Right lobe of liver (tissue), 6 donors: ENCODE results near the gene CDK17. TPM values are rescaled to one million over a fixed set of nuclear protein-coding genes. Genes with fewer than 3 reads are reported as not detected.

ENCODE experiments used
- ATAC-seq, 4 donors: fragments of 200-7000 bp; cut with Tn5 transposase; one replicate each; pipeline ENCODE4 v1.9.1; 2020; ENCODE audit warnings: mild to moderate bottlenecking in 4 of 4, moderate library complexity in 4 of 4
- DNase-seq, 3 donors: peaks; one replicate each; pipeline ENCODE4 v3.0.0-alpha.2; 2020
- H3K27ac ChIP-seq, 3 donors: fragments of 200-600 bp; one replicate each; pipeline ENCODE4 v1.8.0; 2022
- H3K27me3 ChIP-seq, 2 donors: fragments of 200-600 bp; one replicate each; pipeline ENCODE4 v1.8.0; 2022
- H3K36me3 ChIP-seq, 4 donors: fragments of 200-600 bp; sonication (generic) in 1 of 4; one replicate each; pipeline versions ENCODE4 v1.5.1 to v1.8.0; 2017 to 2022; ENCODE audit warnings: control low read depth in 1 of 4
- H3K4me1 ChIP-seq, 4 donors: fragments of 200-600 bp; sonication (generic) in 1 of 4; one replicate each; pipeline versions ENCODE4 v1.5.1 to v1.8.0; 2017 to 2022; ENCODE audit warnings: control low read depth in 1 of 4
- H3K4me3 ChIP-seq, 3 donors: fragments of 200-600 bp; one replicate each; pipeline ENCODE4 v1.8.0; 2022
- H3K9me3 ChIP-seq, 4 donors: fragments of 200-600 bp; sonication (generic) in 1 of 4; one replicate each; pipeline versions ENCODE4 v1.5.1 to v1.8.0; 2017 to 2022; ENCODE audit warnings: control low read depth in 1 of 4
- CTCF ChIP-seq, 4 donors: fragments of 200-600 bp in 3 of 4; fragments of 450-650 bp in 1 of 4; IDR thresholded peaks; one replicate each; pipeline versions ENCODE4 v1.5.1 to v1.8.0; 2016 to 2022; ENCODE audit warnings: antibody characterized with exemption in 4 of 4, mild to moderate bottlenecking in 2 of 4
- POLR2A ChIP-seq: fragments of 450-650 bp; IDR thresholded peaks from one replicate; pipeline ENCODE4 v1.6.1; 2017; ENCODE audit warnings: antibody characterized with exemption, mild to moderate bottlenecking
- WGBS: methylation state at CpG from one replicate; pipeline ENCODE4 v1.1.6; 2018; ENCODE audit warnings: low coverage, low lambda C conversion rate; ENCODE audit not compliant: insufficient coverage; ENCODE audit errors: missing lambda C conversion rate; 5-methylcytosine and 5-hydroxymethylcytosine counted together
- intact Hi-C, 2 donors: fragments of 100-400 bp; cut with DNase I; formaldehyde crosslinking; loops; one replicate each; pipeline versions ENCODE4 v1.11.2 to v1.14.1; 2022
- total RNA-seq, 6 experiments: library from RNA; depleted of rRNA in 2 of 6; stranded (reverse); fragments of >200 nt in 2 of 6; fragmentation: NEBNext Ultra II Directional in 3 of 6; extraction: Animal tissue kit (Norgen Biotek cat#: 25700) in 3 of 6; gene quantifications; one replicate each; pipeline versions ENCODE4 v1.1.0 to v1.2.4, GENCODE V29; 2016 to 2023
- donor health status: DM: no; HTN: yes; CAD: no.
- donor health status: DM: no; HTN: no; CAD: no.
- donor health status: DM: no; HTN: no; CAD: no.
- donor health status: DM: no; HTN: yes; CAD: no.
- donor health status: DM: no; HTN: yes; CAD: no.

CDK17 gene
- total RNA-seq, 6 experiments from 2014 or later: 8.9 to 16.1 (median 13.7) TPM

DNA sequence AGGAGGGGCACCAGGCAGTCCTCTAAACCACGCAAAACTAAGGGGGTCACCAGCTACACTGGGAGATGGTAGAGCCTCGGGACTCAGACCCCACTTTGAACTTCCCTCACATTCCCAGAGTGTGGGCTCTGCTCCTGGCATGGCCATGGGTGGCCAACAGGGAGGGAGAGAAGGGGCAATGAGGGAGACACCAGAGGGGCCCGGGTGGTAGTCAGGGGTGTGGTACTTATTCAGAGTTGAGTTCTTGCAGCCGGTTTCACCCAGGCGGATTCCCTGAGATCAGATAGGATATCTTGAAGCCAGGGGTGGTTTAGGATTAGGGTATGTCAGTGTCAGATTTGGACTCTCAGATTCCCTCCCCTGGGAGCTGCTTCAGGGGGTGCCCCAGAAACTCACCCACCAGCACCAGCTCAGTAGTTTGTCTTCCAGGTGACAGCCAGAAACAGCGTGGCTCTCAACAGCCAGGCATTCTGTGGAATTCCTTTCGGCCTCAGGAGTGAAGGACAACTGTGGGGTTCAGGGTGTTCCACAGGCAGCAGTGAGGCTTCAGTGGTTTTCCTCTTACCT lies 150.0 kb downstream of the CDK17 start:
- Histone ChIP-seq H3K36me3 (peaks cover 0 to 7% (median 2%) of the 10 kb centered on the region in 4 donors), H3K4me3 (no peak overlapping the region), H3K4me1 (peaks cover 0 to 14% (median 7%) of the 10 kb centered on the region in 4 donors), H3K27me3 (no peaks in the 10 kb centered on the region), H3K9me3 (no peaks in the 10 kb centered on the region), H3K27ac (no peak overlapping the region)
- WGBS: 89% methylated on average over 3 of the region's 7 CpGs
- TF ChIP-seq CTCF (IDR thresholded peaks at IDR 0.05) (no peak), POLR2A (no peak)
- ATAC-seq (no peak), DNase-seq (no peak)
- intact Hi-C loops: no loop called here

DNA sequence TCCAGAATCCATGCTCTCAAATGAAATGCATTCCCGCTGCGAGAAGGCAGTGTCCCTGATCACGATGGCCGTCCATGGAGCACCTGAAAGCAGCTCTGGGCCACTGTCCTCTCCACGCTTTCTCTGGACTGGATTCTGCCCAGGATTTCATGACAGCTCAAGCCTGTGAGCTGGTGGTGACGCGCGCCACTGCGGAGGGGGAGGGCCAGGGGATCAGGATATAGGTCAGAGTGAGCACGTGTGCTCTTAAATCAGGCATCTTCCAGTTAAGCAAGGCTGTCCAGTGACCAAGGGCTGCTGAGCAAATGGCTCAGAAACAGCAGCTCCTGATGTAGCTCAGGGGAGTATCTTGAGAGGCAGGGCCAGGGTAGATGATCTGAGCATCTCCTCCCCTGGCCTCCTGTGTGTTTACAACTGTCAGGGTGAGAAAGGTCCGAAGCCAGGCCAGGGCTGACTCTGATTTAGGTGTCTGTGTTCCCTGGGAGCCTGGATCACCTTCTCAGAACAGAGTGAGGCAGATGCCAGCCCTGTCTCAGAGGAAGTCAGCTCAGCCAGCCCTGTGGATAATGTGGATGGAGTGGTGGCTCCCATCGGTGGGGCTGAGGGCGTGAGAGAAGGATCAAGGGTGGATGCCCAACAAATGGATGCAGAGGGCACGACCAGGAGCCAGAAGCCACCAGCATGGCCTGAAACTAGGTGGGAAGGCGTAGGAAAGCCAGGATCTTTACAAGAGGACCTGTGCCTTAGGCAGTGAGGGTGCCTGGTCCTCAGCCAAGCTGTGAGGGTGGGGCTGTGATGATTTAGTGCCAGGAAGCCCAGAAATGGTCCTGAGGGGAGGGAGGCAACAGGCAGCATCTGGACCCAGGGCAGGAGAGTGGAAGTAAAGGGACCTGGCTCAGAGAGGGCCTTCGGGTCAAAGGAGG lies 150.8 kb downstream of the CDK17 start:
- peaks cover 0 to 11% (median 5%) of the 10 kb centered on the region in 4 donors for H3K4me1 ChIP-seq
- H3K36me3 ChIP-seq: peaks cover 0 to 7% (median 2%) of the 10 kb centered on the region in 4 donors
- TF ChIP-seq POLR2A (no peak), CTCF (IDR thresholded peaks at IDR 0.05) (no peak)
- 68% methylated on average over 6 of the region's 16 CpGs for WGBS
- H3K27me3 ChIP-seq: no peaks in the 10 kb centered on the region
- no peaks in the 10 kb centered on the region for H3K9me3 ChIP-seq
- ATAC-seq (peak in 1 of 4 donors; percentile 46), DNase-seq (no peak)
- no peak overlapping the region for H3K27ac ChIP-seq
- intact Hi-C loops: no loop called here
- no peak overlapping the region for H3K4me3 ChIP-seq

DNA sequence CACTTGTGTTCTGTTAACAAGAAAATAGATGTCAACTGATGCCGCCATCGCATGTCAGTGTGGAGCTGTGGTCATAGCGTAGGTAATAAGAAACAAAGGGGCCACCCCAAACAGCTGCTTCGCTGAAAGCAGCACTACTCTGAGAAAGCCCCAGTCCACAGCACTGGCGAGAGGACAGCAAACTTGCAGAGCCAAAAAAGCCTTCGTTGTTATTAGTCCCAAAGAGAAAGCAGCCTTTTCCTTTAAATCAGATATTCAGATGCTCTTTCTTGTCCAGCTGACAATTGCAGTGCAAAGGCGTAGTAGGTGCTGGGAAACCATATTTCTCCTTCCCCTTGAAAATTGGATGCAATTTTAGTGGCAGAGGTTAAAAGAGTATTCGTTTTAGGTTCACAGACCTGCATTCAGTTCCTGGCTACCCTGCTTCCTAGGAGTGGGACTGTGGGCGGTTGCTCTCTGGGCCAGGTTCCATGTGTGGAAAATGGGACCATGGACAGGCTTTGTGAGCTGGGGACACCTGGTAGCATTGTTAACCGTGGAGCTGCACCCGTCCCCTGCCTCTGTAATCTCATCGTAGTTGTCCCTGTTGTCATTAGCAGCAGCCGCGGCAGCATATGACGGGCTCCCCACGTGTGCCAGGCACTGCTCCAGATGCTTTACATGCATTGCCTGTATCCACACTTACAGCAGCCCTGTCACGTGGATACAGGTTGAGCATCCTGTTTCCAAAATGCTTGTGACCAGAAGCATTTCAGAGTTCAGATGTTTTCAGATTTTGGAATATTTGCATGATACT lies 151.9 kb downstream of the CDK17 start:
- H3K4me1 ChIP-seq: no peaks in the 10 kb centered on the region
- no peak overlapping the region for H3K4me3 ChIP-seq
- no peak for ATAC-seq
- no peak for DNase-seq
- H3K27me3 ChIP-seq: no peaks in the 10 kb centered on the region
- WGBS: 77% methylated on average over 8 of the region's 17 CpGs
- TF ChIP-seq POLR2A (no peak), CTCF (IDR thresholded peaks at IDR 0.05) (no peak)
- intact Hi-C loops: no loop called here
- H3K27ac ChIP-seq: no peak overlapping the region
- H3K36me3 ChIP-seq: peaks cover 0 to 7% (median 2%) of the 10 kb centered on the region in 4 donors
- no peaks in the 10 kb centered on the region for H3K9me3 ChIP-seq

DNA sequence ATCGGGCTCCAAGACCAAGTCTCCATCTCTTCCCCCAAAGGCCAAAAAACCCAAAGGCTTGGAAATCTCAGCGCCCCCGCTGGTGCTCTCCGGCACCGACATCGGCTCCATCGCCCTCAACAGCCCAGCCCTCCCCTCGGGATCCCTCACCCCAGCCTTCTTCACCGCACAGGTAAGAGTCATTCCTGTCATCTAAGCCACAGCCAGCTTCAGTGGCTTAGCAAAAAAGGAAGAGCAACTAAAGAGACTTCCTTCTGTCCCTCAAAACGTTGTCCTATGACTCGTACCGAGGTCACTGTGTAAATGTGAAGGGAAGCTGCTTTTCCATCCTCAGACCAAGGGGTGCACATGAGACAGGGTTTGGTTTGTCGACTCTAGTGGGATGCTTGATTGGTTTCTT lies 152.7 kb downstream of the CDK17 start:
- intact Hi-C loops: no loop called here
- Histone ChIP-seq H3K27ac (no peak overlapping the region), H3K4me3 (no peak overlapping the region), H3K36me3 (peaks cover 0 to 7% (median 2%) of the 10 kb centered on the region in 4 donors), H3K9me3 (no peaks in the 10 kb centered on the region), H3K4me1 (peaks cover 0 to under 1% (median 0%) of the 10 kb centered on the region in 4 donors), H3K27me3 (no peaks in the 10 kb centered on the region)
- ATAC-seq (no peak), DNase-seq (no peak)
- TF ChIP-seq POLR2A (no peak), CTCF (IDR thresholded peaks at IDR 0.05) (no peak)
- WGBS: 67% methylated on average over 9 of the region's 13 CpGs
